Transverse colon (tissue), 4 donors: ENCODE measurements around the gene ATG12. TPM values are rescaled to one million over a fixed set of nuclear protein-coding genes. Genes with fewer than 3 reads are reported as not detected.
A peak's percentile ranks its signal among the peaks of the same experiment; 100 is the strongest.

Experiments
- DNase-seq: peaks from one replicate; pipeline ENCODE4 v3.0.0-alpha.2; 2019
- H3K27ac ChIP-seq, 4 donors: fragments of 200-600 bp; sonication (generic); 2 replicates each; pipeline ENCODE4 v1.5.1; 2016 to 2018; ENCODE audit warnings: inconsistent platforms in 4 of 4
- H3K27me3 ChIP-seq: fragments of 200-600 bp; sonication (generic); 2 replicates; pipeline ENCODE4 v1.5.1; 2017; ENCODE audit warnings: inconsistent platforms
- H3K36me3 ChIP-seq, 4 donors: fragments of 200-600 bp; sonication (generic); 2 replicates each; pipeline ENCODE4 v1.5.1; 2017 to 2019; ENCODE audit warnings: inconsistent platforms in 4 of 4
- H3K4me1 ChIP-seq, 4 donors: fragments of 200-600 bp; sonication (generic); 2 replicates each; pipeline ENCODE4 v1.5.1; 2017 to 2020; ENCODE audit warnings: inconsistent platforms in 4 of 4
- H3K4me3 ChIP-seq, 4 donors: fragments of 200-600 bp; sonication (generic); 1 replicate in 1 of 4; 2 replicates in 3 of 4; pipeline versions ENCODE4 v1.5.1 to v1.6.1; 2017 to 2019; ENCODE audit warnings: inconsistent platforms in 4 of 4
- H3K9me3 ChIP-seq, 2 donors: fragments of 200-600 bp; sonication (generic); 2 replicates each; pipeline ENCODE4 v1.5.1; 2017 to 2019; ENCODE audit warnings: inconsistent platforms in 2 of 2
- EP300 ChIP-seq: sonication (generic); formaldehyde crosslinking; IDR thresholded peaks from one replicate; pipeline ENCODE4 v1.6.1; 2017; ENCODE audit warnings: antibody characterized with exemption, low read depth
- POLR2A ChIP-seq: fragments of 450-650 bp; IDR thresholded peaks from one replicate; pipeline ENCODE4 v1.6.1; 2016; ENCODE audit warnings: antibody characterized with exemption, mild to moderate bottlenecking, moderate library complexity
- POLR2AphosphoS5 ChIP-seq, 3 donors: sonication (generic); formaldehyde crosslinking; IDR thresholded peaks; one replicate each; pipeline ENCODE4 v1.6.1; 2016; ENCODE audit warnings: antibody characterized with exemption in 3 of 3
- WGBS, 2 donors: methylation state at CpG; one replicate each; pipeline ENCODE4 v1.1.5; 2018; ENCODE audit warnings: low coverage in 1 of 2; 5-methylcytosine and 5-hydroxymethylcytosine counted together
- in situ Hi-C, 4 donors: fragments of 200-750 bp; cut with MboI; loops; one replicate each; pipeline versions ENCODE4 v1.15.0 to v1.15.1; 2017; ENCODE audit warnings: low sequenced_read_pairs in 3 of 4, low pct_ligation_motif_present in 1 of 4, low pct_unique_long_range_greater_than_20kb in 1 of 4
- intact Hi-C: fragments of 100-400 bp; cut with DNase I; formaldehyde crosslinking; loops from one replicate; pipeline ENCODE4 v1.15.1; 2023; ENCODE audit warnings: low total_unique reads
- total RNA-seq, 4 donors: library from RNA; depleted of rRNA; stranded (reverse); fragments of >200 nt; gene quantifications; one replicate each; pipeline ENCODE4 v1.1.0, GENCODE V29; 2016
- TF ChIP-seq, protein P1 (sequence below), 5 experiments: fragments of 200-600 bp in 3 of 5; fragments of 450-650 bp in 2 of 5; sonication (generic) in 3 of 5; IDR thresholded peaks; 1 replicate in 2 of 5; 2 replicates in 3 of 5; pipeline ENCODE4 v1.5.1; 2016 to 2017; ENCODE audit warnings: antibody characterized with exemption in 5 of 5, inconsistent platforms in 3 of 5, mild to moderate bottlenecking in 2 of 5, moderate library complexity in 1 of 5

ATG12 gene
- total RNA-seq, 4 donors from 2014 or later, result 18.7 to 51.3 (median 31.4) TPM

- no peaks in the 10 kb centered on the region for H3K36me3 ChIP-seq
- 71 to 78% methylated on average over 6 of the region's 6 CpGs for WGBS, 2 donors
- DNase-seq, result no peak
- peaks cover 23 to 51% (median 31%) of the 10 kb centered on the region in 4 donors for H3K4me1 ChIP-seq
- H3K27ac ChIP-seq, result peak overlapping the region in 2 of 4 donors; percentile 1 to 36
- no peaks in the 10 kb centered on the region for H3K27me3 ChIP-seq
- no peaks in the 10 kb centered on the region for H3K9me3 ChIP-seq
- peak overlapping the region in 2 of 4 donors; percentile 78 to 79 for H3K4me3 ChIP-seq
- intact Hi-C loops, result no loop called here
- TF ChIP-seq POLR2AphosphoS5 (IDR thresholded peaks at IDR 0.05) (no peak), POLR2A (no peak), EP300 (no peak)
- TF ChIP-seq, protein P1, sequence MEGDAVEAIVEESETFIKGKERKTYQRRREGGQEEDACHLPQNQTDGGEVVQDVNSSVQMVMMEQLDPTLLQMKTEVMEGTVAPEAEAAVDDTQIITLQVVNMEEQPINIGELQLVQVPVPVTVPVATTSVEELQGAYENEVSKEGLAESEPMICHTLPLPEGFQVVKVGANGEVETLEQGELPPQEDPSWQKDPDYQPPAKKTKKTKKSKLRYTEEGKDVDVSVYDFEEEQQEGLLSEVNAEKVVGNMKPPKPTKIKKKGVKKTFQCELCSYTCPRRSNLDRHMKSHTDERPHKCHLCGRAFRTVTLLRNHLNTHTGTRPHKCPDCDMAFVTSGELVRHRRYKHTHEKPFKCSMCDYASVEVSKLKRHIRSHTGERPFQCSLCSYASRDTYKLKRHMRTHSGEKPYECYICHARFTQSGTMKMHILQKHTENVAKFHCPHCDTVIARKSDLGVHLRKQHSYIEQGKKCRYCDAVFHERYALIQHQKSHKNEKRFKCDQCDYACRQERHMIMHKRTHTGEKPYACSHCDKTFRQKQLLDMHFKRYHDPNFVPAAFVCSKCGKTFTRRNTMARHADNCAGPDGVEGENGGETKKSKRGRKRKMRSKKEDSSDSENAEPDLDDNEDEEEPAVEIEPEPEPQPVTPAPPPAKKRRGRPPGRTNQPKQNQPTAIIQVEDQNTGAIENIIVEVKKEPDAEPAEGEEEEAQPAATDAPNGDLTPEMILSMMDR (IDR thresholded peaks at IDR 0.05), result no peak
- in situ Hi-C loops, result loop anchor here in 3 of 4 donors (25.0 kb wide), 2 partner anchors 219 to 531 kb away; no protein-coding TSS in a partner anchor
Measured at GRCh38 chr5:115843444-115844130, 2.2 kb upstream of the ATG12 start.

GRCh38 chr5:115842952-115843351, 1.6 kb upstream of the ATG12 start:
- intact Hi-C loops (no loop called here), in situ Hi-C loops (loop anchor here in 3 of 4 donors (25.0 kb wide), 2 partner anchors 219 to 531 kb away; no protein-coding TSS in a partner anchor)
- Histone ChIP-seq H3K9me3 (no peaks in the 10 kb centered on the region), H3K4me1 (peaks cover 28 to 56% (median 34%) of the 10 kb centered on the region in 4 donors), H3K27ac (peak overlapping the region; percentile 92 to 94 (median 94)), H3K27me3 (no peaks in the 10 kb centered on the region), H3K36me3 (no peaks in the 10 kb centered on the region), H3K4me3 (peak overlapping the region; percentile 63 to 85 (median 78))
- DNase-seq, result no peak
- TF ChIP-seq EP300, result no peak
- no peak for TF ChIP-seq POLR2A
- TF ChIP-seq, protein P1 (IDR thresholded peaks at IDR 0.05), result no peak
- TF ChIP-seq POLR2AphosphoS5 (IDR thresholded peaks at IDR 0.05), result no peak
- WGBS, 2 donors, result 13 to 18% methylated on average over 3 of the region's 3 CpGs

GRCh38 chr5:115842089-115842935, 947 bp upstream of the ATG12 start:
- in situ Hi-C loops, result loop anchor here in 3 of 4 donors (25.0 kb wide), 2 partner anchors 220 to 530 kb away; no protein-coding TSS in a partner anchor
- intact Hi-C loops, result no loop called here
- H3K4me1 ChIP-seq, result peaks cover 28 to 56% (median 34%) of the 10 kb centered on the region in 4 donors
- H3K27me3 ChIP-seq, result no peaks in the 10 kb centered on the region
- H3K4me3 ChIP-seq, result peak overlapping the region; percentile 63 to 85 (median 78)
- peak overlapping the region; percentile 92 to 94 (median 94) for H3K27ac ChIP-seq
- H3K9me3 ChIP-seq, result no peaks in the 10 kb centered on the region
- TF ChIP-seq, protein P1 (IDR thresholded peaks at IDR 0.05), result peak in 3 of 5 experiments; percentile 22 to 26 (median 23)
- TF ChIP-seq EP300, result no peak
- peaks cover 0 to 4% (median under 1%) of the 10 kb centered on the region in 4 donors for H3K36me3 ChIP-seq
- no peak for DNase-seq
- 0% methylated on average over 9 to 61 of the region's 68 CpGs for WGBS, 2 donors

DNA sequence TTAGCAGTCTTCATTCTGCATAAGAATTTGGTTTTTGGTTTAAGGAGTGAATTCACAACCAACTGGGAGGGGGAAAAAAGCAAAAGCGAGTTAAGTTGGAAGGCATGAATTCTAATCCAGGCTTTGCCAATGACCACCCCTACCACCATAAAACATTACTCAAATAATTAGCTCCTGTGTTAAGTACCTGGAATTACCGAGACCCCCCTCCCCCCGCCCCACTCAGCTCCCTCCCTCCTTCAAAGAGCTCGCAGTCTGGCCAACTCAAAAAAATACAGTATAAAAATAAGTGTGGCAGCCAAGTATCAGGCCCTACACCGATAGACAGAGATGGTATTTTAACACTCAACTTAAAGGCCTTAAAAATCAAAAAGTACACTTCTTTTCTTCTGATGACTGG, 492 bp downstream of the ATG12 start:
- intact Hi-C loops, result no loop called here
- Histone ChIP-seq H3K27me3 (no peaks in the 10 kb centered on the region), H3K27ac (peak overlapping the region; percentile 92 to 94 (median 94)), H3K4me3 (peak overlapping the region; percentile 63 to 85 (median 78)), H3K4me1 (peaks cover 28 to 56% (median 34%) of the 10 kb centered on the region in 4 donors), H3K36me3 (peaks cover 0 to 18% (median 8%) of the 10 kb centered on the region in 4 donors), H3K9me3 (no peaks in the 10 kb centered on the region)
- TF ChIP-seq EP300 (no peak), POLR2AphosphoS5 (IDR thresholded peaks at IDR 0.05) (no peak)
- TF ChIP-seq, protein P1 (IDR thresholded peaks at IDR 0.05), result no peak
- no peak for DNase-seq
- in situ Hi-C loops, result loop anchor here in 3 of 4 donors (25.0 kb wide), 2 partner anchors 221 to 529 kb away; no protein-coding TSS in a partner anchor
- WGBS, 2 donors, result 1 to 4% methylated on average over 4 to 5 of the region's 5 CpGs
